Measurements from ENCODE around the gene MAP7.
"Not testable (repeated sequence)": the region's sequence is repeated elsewhere in the genome, so short reads cannot be mapped to it uniquely, and the experiment has no call there.

The MAP7 gene

GRCh38 chr6:136494059-136494458, 56.2 kb downstream of the MAP7 start:
- H3K4me3 ChIP-seq (ENCODE audit: control insufficient read depth, low read depth, low read length) = no peak overlapping the region
- DNase-seq (ENCODE audit: low read depth) = no peak
- no peak for TF ChIP-seq CTCF (IDR thresholded peaks at IDR 0.05; ENCODE audit: control insufficient read depth, insufficient read depth, low read depth, low read length, missing control alignments)

- no peak for TF ChIP-seq CTCF (IDR thresholded peaks at IDR 0.05; ENCODE audit: control insufficient read depth, insufficient read depth, low read depth, low read length, missing control alignments)
- DNase-seq (ENCODE audit: low read depth) = no peak
- no peak overlapping the region for H3K4me3 ChIP-seq (ENCODE audit: control insufficient read depth, low read depth, low read length)
Measured at GRCh38 chr6:136492409-136492808, 57.8 kb downstream of the MAP7 start.

- no peak overlapping the region for H3K4me3 ChIP-seq (ENCODE audit: control insufficient read depth, low read depth, low read length)
- DNase-seq (ENCODE audit: low read depth) = no peak
- no peak for TF ChIP-seq CTCF (IDR thresholded peaks at IDR 0.05; ENCODE audit: control insufficient read depth, insufficient read depth, low read depth, low read length, missing control alignments)
Measured at GRCh38 chr6:136491754-136492153, 58.5 kb downstream of the MAP7 start.

- no peak overlapping the region for H3K4me3 ChIP-seq (ENCODE audit: control insufficient read depth, low read depth, low read length)
- TF ChIP-seq CTCF (IDR thresholded peaks at IDR 0.05; ENCODE audit: control insufficient read depth, insufficient read depth, low read depth, low read length, missing control alignments) = no peak
- DNase-seq (ENCODE audit: low read depth) = no peak
Measured at GRCh38 chr6:136491251-136491650, 59.0 kb downstream of the MAP7 start.

GRCh38 chr6:136489689-136490033, 60.6 kb downstream of the MAP7 start:
- not testable (repeated sequence) for H3K4me3 ChIP-seq (ENCODE audit: control insufficient read depth, low read depth, low read length); DNase-seq (ENCODE audit: low read depth)

- no peak overlapping the region for H3K4me3 ChIP-seq (ENCODE audit: control insufficient read depth, low read depth, low read length)
- DNase-seq (ENCODE audit: low read depth) = peak; percentile 24
- no peak for TF ChIP-seq CTCF (IDR thresholded peaks at IDR 0.05; ENCODE audit: control insufficient read depth, insufficient read depth, low read depth, low read length, missing control alignments)
Measured at GRCh38 chr6:136487759-136488425, 62.3 kb downstream of the MAP7 start.

GRCh38 chr6:136486357-136486756, 63.9 kb downstream of the MAP7 start:
- no peak for TF ChIP-seq CTCF (IDR thresholded peaks at IDR 0.05; ENCODE audit: control insufficient read depth, insufficient read depth, low read depth, low read length, missing control alignments)
- no peak for DNase-seq (ENCODE audit: low read depth)
- no peak overlapping the region for H3K4me3 ChIP-seq (ENCODE audit: control insufficient read depth, low read depth, low read length)

Measured in AG09309 (cell line).